Activated CD8-positive, alpha-beta memory T cell treated with anti-CD3 and anti-CD28 coated beads, Interleukin-2, amount 50 U/mL, for 4 hours (primary cell): Measurements from ENCODE around the gene APOD.
"Not testable (repeated sequence)": the region's sequence is repeated elsewhere in the genome, so short reads cannot be mapped to it uniquely, and the experiment has no call there.

ENCODE experiments used
- DNase-seq: peaks from one replicate; pipeline ENCODE4 v3.0.0-alpha.2; 2020

The APOD gene

GRCh38 chr3:195583831-195584542, at the start of gene APOD:
APOD (minus strand) TSS chr3:195583940; CDS start chr3:195579461, 4,479 bp downstream.
- DNase-seq, result no peak

DNA sequence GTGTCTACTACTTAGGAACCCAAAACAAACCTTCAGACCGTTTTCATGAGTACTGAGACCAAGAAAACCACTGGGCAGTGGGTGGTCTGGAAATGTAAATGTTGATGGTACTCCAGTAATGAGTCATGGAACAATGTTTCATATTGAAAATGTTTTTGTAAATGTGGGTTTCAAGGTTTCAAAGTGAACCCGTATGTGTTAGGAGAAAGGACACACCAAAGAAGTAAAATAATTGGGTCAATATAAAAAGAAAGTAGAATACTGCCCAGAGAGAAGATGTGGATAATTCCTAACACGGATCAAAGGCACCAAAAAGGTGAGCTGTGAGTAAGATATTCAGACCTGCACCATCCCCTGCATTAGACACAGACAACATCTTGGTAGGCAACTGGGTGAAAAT, 49.6 kb upstream of the APOD start:
- DNase-seq, result not testable (repeated sequence)

DNA sequence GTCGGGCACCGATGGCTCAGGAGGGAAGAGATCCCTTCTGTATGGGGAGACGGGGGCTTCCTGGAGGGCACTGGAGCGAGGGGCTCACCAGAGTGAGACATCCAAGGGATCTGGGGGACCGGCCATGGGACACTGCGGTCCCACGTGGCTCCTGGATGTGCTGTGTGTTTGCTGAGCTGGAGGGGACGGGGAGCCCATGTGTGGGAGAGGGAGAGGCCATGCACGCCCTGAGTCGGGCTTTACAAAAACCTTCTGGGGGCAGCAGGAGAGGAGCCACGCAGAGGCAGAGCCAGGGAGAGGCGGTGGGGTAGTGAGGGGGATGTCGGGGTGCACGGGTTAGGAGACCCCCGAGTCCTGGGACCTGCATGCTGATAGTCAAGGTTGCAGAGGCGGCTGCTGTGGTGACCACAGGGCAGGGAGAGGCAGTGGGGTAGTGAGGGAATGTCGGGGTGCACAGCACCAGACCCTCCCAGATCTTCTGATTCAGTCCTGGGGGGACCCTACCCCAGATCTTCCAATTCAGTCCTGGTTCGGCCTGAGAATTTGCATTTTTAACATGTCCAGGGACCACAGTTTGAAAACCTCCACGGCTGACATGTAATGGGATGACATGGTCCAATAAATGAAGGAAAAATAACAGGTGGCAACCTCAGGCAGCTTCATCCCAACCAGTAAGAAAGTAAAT, 48.9 kb upstream of the APOD start:
- DNase-seq, result not testable (repeated sequence)

- not testable (repeated sequence) for DNase-seq
Measured at GRCh38 chr3:195632046-195632445, 48.3 kb upstream of the APOD start.

DNA sequence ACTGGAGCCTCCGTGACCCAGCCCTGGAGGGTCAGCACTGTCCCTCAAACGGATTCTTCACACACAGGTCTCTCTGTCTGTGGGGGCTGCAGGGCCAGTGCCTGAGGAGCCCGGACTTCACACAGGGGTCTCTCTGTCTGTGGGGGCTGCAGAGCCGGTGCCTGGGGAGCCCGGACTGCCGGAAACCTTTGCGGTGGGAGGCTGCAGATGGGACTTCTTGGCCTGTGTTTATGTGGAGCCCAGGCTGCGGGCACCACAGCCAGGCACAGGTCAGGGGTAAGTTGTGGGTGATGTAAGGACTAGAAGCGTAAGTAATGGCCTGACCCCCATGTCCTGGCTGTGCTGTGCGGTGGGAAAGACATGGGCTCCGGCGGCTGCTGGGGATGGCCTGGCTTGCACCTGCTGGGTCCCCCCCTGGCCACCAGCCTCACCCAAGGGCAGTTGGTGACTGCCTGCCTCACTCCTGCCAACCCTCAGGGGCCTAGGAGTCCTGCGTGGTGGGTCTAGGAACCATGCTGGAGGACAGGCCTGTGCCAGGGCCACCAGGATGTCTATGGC, 47.3 kb upstream of the APOD start:
- DNase-seq, result not testable (repeated sequence)

DNA sequence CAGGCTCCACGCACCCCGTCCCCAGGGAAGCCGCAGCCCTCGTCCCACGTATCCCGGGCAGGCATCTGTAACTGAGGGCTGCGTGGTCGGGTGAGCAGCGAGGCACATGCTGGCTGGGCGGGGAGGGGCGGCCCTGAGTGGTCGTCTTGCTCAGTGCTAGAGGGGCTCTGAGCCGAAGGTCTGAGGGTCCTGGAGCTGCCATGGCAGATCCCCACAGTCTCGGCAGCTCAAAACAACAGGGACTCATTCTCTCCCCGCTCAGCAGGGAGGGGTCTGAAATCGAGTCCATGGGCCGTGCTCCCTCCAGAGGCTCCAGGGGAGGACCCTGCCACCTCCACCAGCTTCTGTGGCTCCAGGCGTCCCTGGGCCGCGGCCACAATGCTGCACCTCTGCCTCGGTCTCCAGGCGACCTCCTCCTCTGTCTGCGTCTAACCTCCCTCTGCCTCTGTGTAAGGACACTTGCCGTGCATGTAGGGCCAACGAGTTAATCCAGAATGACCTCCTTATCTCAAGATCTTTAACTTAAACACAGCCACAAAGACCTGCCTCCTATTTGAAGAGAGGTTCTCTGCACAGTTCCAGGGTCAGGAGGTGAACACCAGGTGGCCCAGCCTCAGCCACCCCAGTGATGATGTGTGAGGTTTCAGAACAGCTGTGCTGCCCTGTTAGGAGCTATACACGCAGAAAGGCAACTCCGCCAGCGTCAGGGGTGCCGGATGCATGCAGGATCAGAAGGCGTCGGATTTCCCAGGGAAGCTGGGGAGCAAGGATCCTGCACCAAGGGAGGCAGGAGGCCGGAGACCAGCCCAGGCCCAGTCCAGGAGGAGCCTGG, 46.6 kb upstream of the APOD start:
- DNase-seq, result not testable (repeated sequence)

- not testable (repeated sequence) for DNase-seq
Measured at GRCh38 chr3:195629682-195630081, 45.9 kb upstream of the APOD start.

- not testable (repeated sequence) for DNase-seq
Measured at GRCh38 chr3:195628386-195628920, 44.7 kb upstream of the APOD start.

GRCh38 chr3:195627515-195628385, 44.0 kb upstream of the APOD start:
- not testable (repeated sequence) for DNase-seq

DNA sequence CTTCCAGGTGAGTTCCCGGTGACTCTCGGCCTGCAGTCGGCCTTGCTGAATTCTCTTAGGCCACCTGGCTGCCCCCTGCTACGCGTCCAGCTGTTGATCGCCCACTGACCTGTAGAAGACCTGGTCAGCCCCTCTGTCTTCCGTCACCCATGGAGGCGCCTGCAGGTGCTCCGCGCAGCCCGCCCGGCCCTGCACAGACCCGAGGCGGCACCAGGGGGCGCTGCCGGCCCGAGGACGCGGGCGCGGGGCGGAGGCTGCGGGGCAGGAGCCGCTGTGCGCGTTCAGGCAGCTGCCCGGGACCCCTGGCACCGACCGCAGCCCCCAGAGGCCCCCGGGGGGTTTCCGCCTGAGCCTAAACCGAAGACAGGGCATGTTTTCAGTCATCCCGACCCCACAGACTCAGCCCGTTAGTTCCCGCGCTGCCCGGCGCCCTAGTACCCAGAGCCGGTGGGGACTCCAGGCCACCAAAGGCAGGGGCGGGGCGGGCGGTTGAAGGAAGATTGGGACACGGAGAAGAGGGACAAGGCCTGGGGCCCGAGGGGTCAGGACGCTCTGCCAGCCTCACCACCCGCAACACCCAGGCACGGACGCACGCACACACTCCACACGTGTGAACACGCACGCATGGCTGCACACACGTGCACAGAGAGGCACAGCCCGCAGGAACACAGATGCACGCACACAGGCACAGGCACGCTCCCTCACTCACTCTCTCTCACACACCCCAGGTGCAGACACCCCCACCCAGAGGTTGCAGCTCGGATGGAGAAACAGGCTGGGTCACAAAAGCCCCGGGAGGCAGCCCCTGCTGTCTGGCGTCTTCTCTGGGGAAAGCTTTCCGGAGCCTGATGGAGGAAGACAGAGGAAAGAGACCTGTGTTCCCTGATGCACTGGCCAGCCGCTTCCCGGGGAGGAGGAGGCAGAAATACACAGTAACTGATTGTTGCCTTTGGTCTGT, 41.1 kb upstream of the APOD start:
- DNase-seq, result not testable (repeated sequence)

GRCh38 chr3:195624171-195624570, 40.4 kb upstream of the APOD start:
- DNase-seq, result not testable (repeated sequence)

- not testable (repeated sequence) for DNase-seq
Measured at GRCh38 chr3:195623217-195623965, 39.7 kb upstream of the APOD start.

GRCh38 chr3:195622523-195623170, 38.9 kb upstream of the APOD start:
- not testable (repeated sequence) for DNase-seq

DNA sequence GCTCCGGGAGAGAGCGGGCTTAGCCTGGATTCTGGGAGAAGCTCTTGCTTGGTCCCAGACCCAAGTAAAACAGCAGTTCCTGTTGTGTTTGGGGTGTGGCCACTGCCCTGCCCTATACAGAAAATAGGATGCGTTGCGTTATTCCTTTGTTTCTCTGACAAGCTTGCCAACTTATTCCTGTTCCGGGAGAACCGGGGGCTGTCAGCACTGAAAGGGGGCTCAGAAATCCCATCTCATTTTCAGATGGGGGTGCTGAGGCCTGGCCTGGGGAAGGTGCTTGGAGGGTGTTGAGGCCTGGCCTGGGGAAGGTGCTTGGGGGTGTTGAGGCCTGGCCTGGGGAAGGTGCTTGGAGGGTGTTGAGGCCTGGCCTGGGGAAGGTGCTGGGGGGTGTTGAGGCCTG, 38.3 kb upstream of the APOD start:
- not testable (repeated sequence) for DNase-seq

- not testable (repeated sequence) for DNase-seq
Measured at GRCh38 chr3:195621095-195621494, 37.4 kb upstream of the APOD start.

- DNase-seq, result not testable (repeated sequence)
Measured at GRCh38 chr3:195620476-195620875, 36.7 kb upstream of the APOD start.

GRCh38 chr3:195619591-195620369, 36.0 kb upstream of the APOD start:
- not testable (repeated sequence) for DNase-seq
